DMS53 treated with DMSO at 0.1 percent for 48 hours (cell line): ENCODE measurements around the gene LGR6.
"Not testable (repeated sequence)": the region's sequence is repeated elsewhere in the genome, so short reads cannot be mapped to it uniquely, and the experiment has no call there.

Experiments
- DNase-seq: peaks from one replicate; lab custom pipeline; 2025; ENCODE audit not compliant: unreplicated experiment; lab: John Stamatoyannopoulos, UW

LGR6 gene

GRCh38 chr1:202237052-202237451, 43.5 kb downstream of the LGR6 start:
- peak; percentile 49 for DNase-seq

GRCh38 chr1:202238914-202239313, 45.3 kb downstream of the LGR6 start:
- DNase-seq, result no peak

GRCh38 chr1:202240226-202240625, 46.6 kb downstream of the LGR6 start:
- DNase-seq, result not testable (repeated sequence)

- DNase-seq, result no peak
Measured at GRCh38 chr1:202240956-202241355, 47.4 kb downstream of the LGR6 start.

GRCh38 chr1:202241376-202242079, 47.9 kb downstream of the LGR6 start:
- no peak for DNase-seq

- DNase-seq, result no peak
Measured at GRCh38 chr1:202242080-202242419, 48.5 kb downstream of the LGR6 start.

GRCh38 chr1:202243006-202243405, 49.4 kb downstream of the LGR6 start:
- DNase-seq, result no peak

- no peak for DNase-seq
Measured at GRCh38 chr1:202244841-202245261, 51.3 kb downstream of the LGR6 start.

GRCh38 chr1:202245391-202245790, 51.8 kb downstream of the LGR6 start:
- no peak for DNase-seq

GRCh38 chr1:202247104-202247503, 53.5 kb downstream of the LGR6 start:
- DNase-seq, result no peak

- DNase-seq, result no peak
Measured at GRCh38 chr1:202247837-202248795, 54.5 kb downstream of the LGR6 start.

GRCh38 chr1:202248861-202249260, 55.3 kb downstream of the LGR6 start:
- DNase-seq, result no peak

- no peak for DNase-seq
Measured at GRCh38 chr1:202249436-202249835, 55.8 kb downstream of the LGR6 start.

- no peak for DNase-seq
Measured at GRCh38 chr1:202249846-202250245, 56.2 kb downstream of the LGR6 start.

GRCh38 chr1:202250982-202251381, 57.4 kb downstream of the LGR6 start:
- DNase-seq, result no peak

- no peak for DNase-seq
Measured at GRCh38 chr1:202251424-202252256, 58.0 kb downstream of the LGR6 start.

- no peak for DNase-seq
Measured at GRCh38 chr1:202252271-202252670, 58.7 kb downstream of the LGR6 start.

GRCh38 chr1:202254454-202255252, 61.1 kb downstream of the LGR6 start:
- DNase-seq, result no peak

GRCh38 chr1:202255343-202255742, 61.7 kb downstream of the LGR6 start:
- no peak for DNase-seq

GRCh38 chr1:202259705-202260104, 66.1 kb downstream of the LGR6 start:
- DNase-seq, result no peak
